Mesothelial cell of epicardium (in vitro differentiated cells): ENCODE results near the gene SLIT3. TPM values are rescaled to one million over a fixed set of nuclear protein-coding genes. Genes with fewer than 3 reads are reported as not detected.

Experiments used
- DNase-seq, 2 experiments: peaks; one replicate each; pipeline ENCODE4 v3.0.0; 2021; ENCODE audit warnings: low spot score in 2 of 2; ENCODE audit not compliant: unreplicated experiment in 2 of 2
- H3K27ac Mint-ChIP-seq: 2 replicates; pipeline ENCODE4 v1.8.0; 2021; ENCODE audit warnings: mixed read lengths
- H3K27me3 Mint-ChIP-seq: 2 replicates; pipeline ENCODE4 v1.8.0; 2021; ENCODE audit warnings: low read depth, mixed read lengths
- H3K36me3 Mint-ChIP-seq: 2 replicates; pipeline ENCODE4 v1.8.0; 2021; ENCODE audit warnings: mixed read lengths
- H3K4me1 Mint-ChIP-seq: 2 replicates; pipeline ENCODE4 v1.8.0; 2021; ENCODE audit warnings: mixed read lengths
- H3K4me3 Mint-ChIP-seq: 2 replicates; pipeline ENCODE4 v1.8.0; 2021; ENCODE audit warnings: mild to moderate bottlenecking, moderate library complexity, mixed read lengths
- H3K9me3 Mint-ChIP-seq: 2 replicates; pipeline ENCODE4 v1.8.0; 2021; ENCODE audit warnings: mixed read lengths
- CTCF ChIP-seq: fragments of 200-600 bp; sonication (generic); IDR thresholded peaks from one replicate; pipeline ENCODE4 v1.5.0; 2021; ENCODE audit warnings: antibody characterized with exemption; ENCODE audit not compliant: unreplicated experiment
- total RNA-seq: library from RNA; stranded (reverse); gene quantifications from 3 replicates; pipeline ENCODE4 v1.2.1, GENCODE V29; 2021

SLIT3 gene
- total RNA-seq, 1 donor from 2014 or later = 65.1 TPM

DNA sequence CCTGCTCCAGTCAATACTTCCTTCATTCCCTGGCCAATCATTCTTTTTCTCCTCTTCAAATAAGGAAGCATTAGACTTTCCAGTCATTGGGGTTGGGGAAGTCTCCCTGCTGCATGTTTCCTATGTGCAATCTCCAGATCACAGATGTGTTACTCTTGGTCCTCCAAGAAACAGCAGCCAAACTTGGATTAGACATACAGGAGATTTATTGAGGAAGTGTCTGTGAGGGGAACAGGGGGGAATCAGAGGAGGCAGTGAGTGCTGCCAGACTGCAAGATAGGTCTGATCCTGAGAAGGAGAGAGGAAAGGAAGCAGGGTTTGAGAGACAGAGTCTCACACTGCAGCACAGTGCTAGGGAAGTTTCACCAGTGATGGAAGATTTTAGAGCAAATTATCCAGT is 40.6 kb upstream of the SLIT3 start:
- Mint-ChIP-seq H3K4me1 (no peaks in the 10 kb centered on the region), H3K4me3 (no peak overlapping the region), H3K27me3 (peaks cover 21% of the 10 kb centered on the region), H3K9me3 (no peaks in the 10 kb centered on the region), H3K36me3 (no peaks in the 10 kb centered on the region), H3K27ac (no peak overlapping the region)
- no peak for TF ChIP-seq CTCF
- no peak for DNase-seq

GRCh38 chr5:169339869-169340268 is 38.9 kb upstream of the SLIT3 start:
- H3K36me3 Mint-ChIP-seq = no peaks in the 10 kb centered on the region
- H3K4me3 Mint-ChIP-seq = no peak overlapping the region
- DNase-seq = no peak
- H3K27me3 Mint-ChIP-seq = peaks cover 24% of the 10 kb centered on the region
- H3K4me1 Mint-ChIP-seq = peaks cover 5% of the 10 kb centered on the region
- no peak for TF ChIP-seq CTCF
- H3K9me3 Mint-ChIP-seq = no peaks in the 10 kb centered on the region
- no peak overlapping the region for H3K27ac Mint-ChIP-seq

GRCh38 chr5:169336242-169336641 is 35.3 kb upstream of the SLIT3 start:
- peaks cover 14% of the 10 kb centered on the region for H3K27me3 Mint-ChIP-seq
- H3K4me3 Mint-ChIP-seq = no peak overlapping the region
- no peak overlapping the region for H3K27ac Mint-ChIP-seq
- no peaks in the 10 kb centered on the region for H3K9me3 Mint-ChIP-seq
- no peak for DNase-seq
- no peak for TF ChIP-seq CTCF
- no peaks in the 10 kb centered on the region for H3K36me3 Mint-ChIP-seq
- H3K4me1 Mint-ChIP-seq = peaks cover 5% of the 10 kb centered on the region

DNA sequence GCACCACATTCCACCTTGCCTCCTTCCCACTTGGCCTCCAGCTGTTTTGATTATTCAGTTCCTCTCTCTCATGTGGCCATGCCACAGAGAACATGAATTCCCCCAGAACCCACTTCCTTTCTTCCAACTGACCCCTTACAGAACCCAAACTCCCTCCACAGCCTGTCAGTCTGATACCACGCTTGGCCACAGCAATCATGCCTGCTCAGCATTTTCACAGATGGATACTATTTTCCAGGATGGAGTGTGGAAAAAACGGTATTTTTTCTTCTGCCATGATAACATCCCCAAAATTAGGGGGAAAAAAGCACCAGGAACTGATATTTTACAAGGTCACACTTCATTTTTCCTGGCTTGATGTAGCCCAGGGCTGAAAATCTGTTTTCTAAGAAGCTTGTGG is 34.9 kb upstream of the SLIT3 start:
- peaks cover 5% of the 10 kb centered on the region for H3K4me1 Mint-ChIP-seq
- no peak overlapping the region for H3K27ac Mint-ChIP-seq
- H3K9me3 Mint-ChIP-seq = no peaks in the 10 kb centered on the region
- no peak for TF ChIP-seq CTCF
- no peak overlapping the region for H3K4me3 Mint-ChIP-seq
- no peak for DNase-seq
- no peaks in the 10 kb centered on the region for H3K36me3 Mint-ChIP-seq
- peaks cover 17% of the 10 kb centered on the region for H3K27me3 Mint-ChIP-seq

DNA sequence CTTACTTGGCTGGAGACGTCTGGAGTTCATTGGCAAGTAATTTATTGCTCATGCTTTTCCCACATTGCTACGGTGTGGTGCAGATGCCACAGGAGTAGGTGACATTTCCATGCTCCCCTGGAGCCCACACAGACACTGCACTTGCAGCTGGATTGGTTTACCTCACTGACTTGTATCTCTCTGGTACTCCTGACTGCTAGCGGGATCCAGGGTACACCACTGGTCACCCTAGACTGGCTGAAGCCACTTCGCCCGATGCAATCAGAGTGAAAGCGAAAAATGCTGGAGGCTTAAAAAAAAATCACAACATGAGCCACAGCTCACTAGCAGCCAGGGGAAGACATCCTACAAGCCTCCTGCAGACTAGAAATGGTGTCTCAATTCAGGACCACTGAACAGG is 32.6 kb upstream of the SLIT3 start:
- Mint-ChIP-seq H3K27me3 (peaks cover 22% of the 10 kb centered on the region), H3K4me3 (no peak overlapping the region), H3K36me3 (no peaks in the 10 kb centered on the region), H3K9me3 (no peaks in the 10 kb centered on the region), H3K4me1 (peaks cover 5% of the 10 kb centered on the region), H3K27ac (no peak overlapping the region)
- no peak for DNase-seq
- no peak for TF ChIP-seq CTCF

DNA sequence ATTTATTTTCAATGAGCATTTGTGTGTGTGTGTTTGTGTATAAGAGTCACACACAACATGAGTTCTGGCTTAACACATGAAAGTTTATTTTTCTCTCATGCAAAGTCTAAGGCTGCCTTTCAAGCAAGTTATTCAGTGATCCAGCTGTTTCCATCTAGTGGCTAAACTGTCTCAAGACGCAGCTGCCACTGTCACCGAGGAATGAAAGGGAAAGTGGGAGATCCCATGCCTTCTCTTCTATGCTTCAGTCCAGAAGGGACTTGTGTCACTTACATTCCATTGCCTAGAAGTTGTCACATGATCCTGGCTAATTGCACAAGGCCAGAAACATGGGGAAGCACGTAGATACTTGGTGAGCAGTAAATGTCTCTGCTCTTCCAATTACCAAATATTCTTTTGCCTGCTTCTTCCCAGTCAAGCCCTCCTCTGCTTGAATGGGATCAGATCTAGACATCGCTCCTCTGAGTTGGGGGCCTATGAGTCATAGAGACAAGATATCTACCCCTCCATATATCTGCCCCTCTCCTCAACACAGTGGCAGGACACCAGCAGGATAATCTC is 30.4 kb upstream of the SLIT3 start:
- no peak overlapping the region for H3K4me3 Mint-ChIP-seq
- H3K9me3 Mint-ChIP-seq = peaks cover 4% of the 10 kb centered on the region
- TF ChIP-seq CTCF = no peak
- peaks cover 5% of the 10 kb centered on the region for H3K4me1 Mint-ChIP-seq
- DNase-seq = no peak
- H3K27me3 Mint-ChIP-seq = peaks cover 29% of the 10 kb centered on the region
- H3K36me3 Mint-ChIP-seq = no peaks in the 10 kb centered on the region
- no peak overlapping the region for H3K27ac Mint-ChIP-seq
